Parathyroid adenoma (tissue), 2 donors: ENCODE results near the gene DNASE1L1.

ENCODE experiments used
- H2AFZ ChIP-seq: fragments of 300-600 bp; sonication (generic); one replicate; pipeline ENCODE4 v1.7.0; 2017; ENCODE audit warnings: antibody characterized with exemption, mild to moderate bottlenecking
- H3K27ac ChIP-seq: fragments of 300-600 bp; sonication (generic); one replicate; pipeline ENCODE4 v1.7.0; 2017
- H3K27me3 ChIP-seq: fragments of 300-600 bp; sonication (generic); one replicate; pipeline ENCODE4 v1.7.0; 2017; ENCODE audit warnings: low read length; ENCODE audit not compliant: control insufficient read depth, insufficient read depth
- H3K36me3 ChIP-seq: fragments of 300-600 bp; sonication (generic); one replicate; pipeline ENCODE4 v1.7.0; 2017; ENCODE audit warnings: low read length; ENCODE audit not compliant: control insufficient read depth, insufficient read depth
- H3K4me1 ChIP-seq: fragments of 300-600 bp; sonication (generic); one replicate; pipeline ENCODE4 v1.7.0; 2017; ENCODE audit warnings: control low read depth
- H3K4me2 ChIP-seq: fragments of 300-600 bp; sonication (generic); one replicate; pipeline ENCODE4 v1.7.0; 2017; ENCODE audit warnings: low read length
- H3K4me3 ChIP-seq: fragments of 300-600 bp; sonication (generic); one replicate; pipeline ENCODE4 v1.7.0; 2017; ENCODE audit warnings: low read depth, low read length
- H3K79me2 ChIP-seq: fragments of 300-600 bp; sonication (generic); one replicate; pipeline ENCODE4 v1.7.0; 2017; ENCODE audit warnings: control low read depth
- H3K9ac ChIP-seq: fragments of 300-600 bp; sonication (generic); one replicate; pipeline ENCODE4 v1.7.0; 2017; ENCODE audit warnings: mild to moderate bottlenecking
- H3K9me3 ChIP-seq: fragments of 300-600 bp; sonication (generic); one replicate; pipeline ENCODE4 v1.7.0; 2017; ENCODE audit warnings: low read length; ENCODE audit not compliant: control insufficient read depth
- TF ChIP-seq, protein P1 (sequence below): fragments of 300-600 bp; sonication (generic); IDR thresholded peaks from one replicate; pipeline ENCODE4 v1.7.0; 2017; ENCODE audit warnings: antibody characterized with exemption, mild to moderate bottlenecking
- donor health status: primary hyperparathyroidism.

Gene DNASE1L1

DNA sequence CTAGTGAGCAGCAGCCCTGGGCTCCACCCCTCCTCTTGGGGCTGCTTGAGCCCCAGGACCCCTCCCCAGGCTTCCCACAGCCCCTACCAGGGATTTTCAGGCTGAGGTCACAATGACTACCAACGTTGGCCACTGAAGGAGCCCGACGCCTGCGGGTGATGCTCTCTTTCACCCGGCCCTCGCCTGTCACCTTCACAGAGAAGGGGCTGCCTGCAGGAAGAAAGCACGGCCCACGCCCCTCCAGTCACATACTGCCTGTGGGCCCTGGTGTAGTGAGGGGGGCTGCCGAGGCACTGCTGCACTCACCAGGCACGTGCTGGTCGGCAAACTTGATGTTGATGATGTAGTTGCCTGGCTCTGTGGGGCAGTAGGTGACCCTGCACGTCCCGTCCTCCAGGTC is 56.6 kb downstream of the DNASE1L1 start:
- no peaks in the 10 kb centered on the region for H3K79me2 ChIP-seq
- no peaks in the 10 kb centered on the region for H3K4me1 ChIP-seq
- TF ChIP-seq, protein P1, sequence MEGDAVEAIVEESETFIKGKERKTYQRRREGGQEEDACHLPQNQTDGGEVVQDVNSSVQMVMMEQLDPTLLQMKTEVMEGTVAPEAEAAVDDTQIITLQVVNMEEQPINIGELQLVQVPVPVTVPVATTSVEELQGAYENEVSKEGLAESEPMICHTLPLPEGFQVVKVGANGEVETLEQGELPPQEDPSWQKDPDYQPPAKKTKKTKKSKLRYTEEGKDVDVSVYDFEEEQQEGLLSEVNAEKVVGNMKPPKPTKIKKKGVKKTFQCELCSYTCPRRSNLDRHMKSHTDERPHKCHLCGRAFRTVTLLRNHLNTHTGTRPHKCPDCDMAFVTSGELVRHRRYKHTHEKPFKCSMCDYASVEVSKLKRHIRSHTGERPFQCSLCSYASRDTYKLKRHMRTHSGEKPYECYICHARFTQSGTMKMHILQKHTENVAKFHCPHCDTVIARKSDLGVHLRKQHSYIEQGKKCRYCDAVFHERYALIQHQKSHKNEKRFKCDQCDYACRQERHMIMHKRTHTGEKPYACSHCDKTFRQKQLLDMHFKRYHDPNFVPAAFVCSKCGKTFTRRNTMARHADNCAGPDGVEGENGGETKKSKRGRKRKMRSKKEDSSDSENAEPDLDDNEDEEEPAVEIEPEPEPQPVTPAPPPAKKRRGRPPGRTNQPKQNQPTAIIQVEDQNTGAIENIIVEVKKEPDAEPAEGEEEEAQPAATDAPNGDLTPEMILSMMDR: no peak
- no peaks in the 10 kb centered on the region for H3K9me3 ChIP-seq
- H3K27me3 ChIP-seq: no peaks in the 10 kb centered on the region
- H3K9ac ChIP-seq: no peak overlapping the region
- no peaks in the 10 kb centered on the region for H3K36me3 ChIP-seq
- no peak overlapping the region for H3K4me3 ChIP-seq
- H3K27ac ChIP-seq: no peak overlapping the region
- H3K4me2 ChIP-seq: no peak overlapping the region
- H2AFZ ChIP-seq: no peak overlapping the region

GRCh38 chrX:154352012-154352401 is 57.0 kb downstream of the DNASE1L1 start:
- no peak overlapping the region for H3K27ac ChIP-seq
- H3K4me1 ChIP-seq: no peaks in the 10 kb centered on the region
- H3K9me3 ChIP-seq: no peaks in the 10 kb centered on the region
- no peak overlapping the region for H3K9ac ChIP-seq
- no peaks in the 10 kb centered on the region for H3K27me3 ChIP-seq
- no peak overlapping the region for H3K4me3 ChIP-seq
- TF ChIP-seq, protein P1: no peak
- H3K36me3 ChIP-seq: no peaks in the 10 kb centered on the region
- no peak overlapping the region for H3K4me2 ChIP-seq
- H3K79me2 ChIP-seq: no peaks in the 10 kb centered on the region
- no peak overlapping the region for H2AFZ ChIP-seq
